Smooth muscle cell (in vitro differentiated cells): ENCODE data around the gene PRMT5. TPM values are rescaled to one million over a fixed set of nuclear protein-coding genes. Genes with fewer than 3 reads are reported as not detected.

Experiments used
- DNase-seq: peaks from one replicate; lab custom pipeline; 2025; ENCODE audit not compliant: unreplicated experiment; lab: John Stamatoyannopoulos, UW
- H2AFZ ChIP-seq: fragments of 200-600 bp; sonication (generic); 2 replicates; pipeline ENCODE4 v1.6.0; 2016; ENCODE audit warnings: antibody characterized with exemption, low read depth, mild to moderate bottlenecking
- H3F3A ChIP-seq: fragments of 200-600 bp; sonication (generic); 2 replicates; pipeline ENCODE4 v1.6.0; 2017; ENCODE audit warnings: antibody characterized with exemption, low read depth
- H3K27ac ChIP-seq: fragments of 200-600 bp; sonication (generic); 2 replicates; pipeline ENCODE4 v1.5.1; 2016; ENCODE audit warnings: low read depth, mild to moderate bottlenecking
- H3K27me3 ChIP-seq: fragments of 200-600 bp; sonication (generic); 2 replicates; pipeline ENCODE4 v1.6.1; 2016; ENCODE audit warnings: low read depth, mild to moderate bottlenecking
- H3K36me3 ChIP-seq: fragments of 200-600 bp; sonication (generic); 2 replicates; pipeline ENCODE4 v1.5.1; 2016; ENCODE audit warnings: low read depth
- H3K4me1 ChIP-seq: fragments of 200-600 bp; sonication (generic); 2 replicates; pipeline ENCODE4 v1.5.1; 2016; ENCODE audit warnings: low read depth
- H3K4me2 ChIP-seq: fragments of 200-600 bp; sonication (generic); 2 replicates; pipeline ENCODE4 v1.6.0; 2016; ENCODE audit warnings: mild to moderate bottlenecking
- H3K4me3 ChIP-seq: fragments of 200-600 bp; sonication (generic); 2 replicates; pipeline ENCODE4 v1.5.1; 2016; ENCODE audit warnings: mild to moderate bottlenecking
- H3K79me2 ChIP-seq: fragments of 200-600 bp; sonication (generic); 2 replicates; pipeline ENCODE4 v1.6.0; 2016; ENCODE audit warnings: low read depth, mild to moderate bottlenecking
- H3K9ac ChIP-seq: fragments of 200-600 bp; sonication (generic); 2 replicates; pipeline ENCODE4 v1.6.0; 2016; ENCODE audit warnings: low read depth
- H3K9me3 ChIP-seq: fragments of 200-600 bp; sonication (generic); replicated peaks from 2 replicates; pipeline ENCODE4 v1.5.1; 2016; ENCODE audit warnings: low read depth
- H4K20me1 ChIP-seq: fragments of 200-600 bp; sonication (generic); 2 replicates; pipeline ENCODE4 v1.6.0; 2016; ENCODE audit warnings: low read depth
- WGBS: methylation state at CpG from one replicate; pipeline ENCODE4 v1.1.7; 2016; ENCODE audit warnings: low lambda C conversion rate; 5-methylcytosine and 5-hydroxymethylcytosine counted together
- polyA plus RNA-seq: library from polyadenylated mRNA; unstranded; fragments of >200 nt; fragmentation: Nextera tagmentation; extraction: Ambion mirVana; gene quantifications from 2 replicates; pipeline ENCODE4 v1.2.1, GENCODE V29; 2016
- total RNA-seq: library from RNA; depleted of rRNA; stranded (reverse); fragments of >200 nt; gene quantifications from 2 replicates; pipeline ENCODE4 v1.2.3, GENCODE V29; 2014
- TF ChIP-seq, protein P1 (sequence below): fragments of 200-600 bp; sonication (generic); IDR thresholded peaks from 2 replicates; pipeline ENCODE4 v1.5.1; 2017; ENCODE audit warnings: borderline replicate concordance, mild to moderate bottlenecking, antibody characterized with exemption; ENCODE audit not compliant: insufficient read depth, poor library complexity, severe bottlenecking

The PRMT5 gene
- total and polyA plus RNA-seq, 2 experiments from 2014 or later, result 50.3 to 80.0 TPM

DNA sequence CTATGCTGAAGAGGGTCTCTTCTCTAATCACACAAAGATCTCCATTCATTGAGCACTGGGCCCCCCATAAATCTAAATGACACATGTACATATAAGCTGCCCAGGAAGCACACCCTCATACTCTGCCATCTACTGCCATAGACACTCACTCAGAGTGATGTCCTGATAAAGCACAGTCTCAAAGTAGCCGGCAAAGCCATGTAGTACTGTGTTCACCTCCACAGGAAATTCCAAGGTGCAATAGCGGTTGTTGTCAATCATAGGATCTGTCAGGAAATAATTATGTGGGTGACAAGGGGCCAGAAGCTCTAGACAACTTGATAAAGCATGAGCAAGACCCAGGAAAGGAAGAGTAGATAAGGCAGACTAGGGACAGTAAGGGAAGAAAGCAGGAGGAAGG lies 6.9 kb downstream of the PRMT5 start:
- TF ChIP-seq, protein P1, sequence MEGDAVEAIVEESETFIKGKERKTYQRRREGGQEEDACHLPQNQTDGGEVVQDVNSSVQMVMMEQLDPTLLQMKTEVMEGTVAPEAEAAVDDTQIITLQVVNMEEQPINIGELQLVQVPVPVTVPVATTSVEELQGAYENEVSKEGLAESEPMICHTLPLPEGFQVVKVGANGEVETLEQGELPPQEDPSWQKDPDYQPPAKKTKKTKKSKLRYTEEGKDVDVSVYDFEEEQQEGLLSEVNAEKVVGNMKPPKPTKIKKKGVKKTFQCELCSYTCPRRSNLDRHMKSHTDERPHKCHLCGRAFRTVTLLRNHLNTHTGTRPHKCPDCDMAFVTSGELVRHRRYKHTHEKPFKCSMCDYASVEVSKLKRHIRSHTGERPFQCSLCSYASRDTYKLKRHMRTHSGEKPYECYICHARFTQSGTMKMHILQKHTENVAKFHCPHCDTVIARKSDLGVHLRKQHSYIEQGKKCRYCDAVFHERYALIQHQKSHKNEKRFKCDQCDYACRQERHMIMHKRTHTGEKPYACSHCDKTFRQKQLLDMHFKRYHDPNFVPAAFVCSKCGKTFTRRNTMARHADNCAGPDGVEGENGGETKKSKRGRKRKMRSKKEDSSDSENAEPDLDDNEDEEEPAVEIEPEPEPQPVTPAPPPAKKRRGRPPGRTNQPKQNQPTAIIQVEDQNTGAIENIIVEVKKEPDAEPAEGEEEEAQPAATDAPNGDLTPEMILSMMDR, result no peak
- peak overlapping the region; percentile 52 for H3K27ac ChIP-seq
- peaks cover 11% of the 10 kb centered on the region for H3K4me1 ChIP-seq

DNA sequence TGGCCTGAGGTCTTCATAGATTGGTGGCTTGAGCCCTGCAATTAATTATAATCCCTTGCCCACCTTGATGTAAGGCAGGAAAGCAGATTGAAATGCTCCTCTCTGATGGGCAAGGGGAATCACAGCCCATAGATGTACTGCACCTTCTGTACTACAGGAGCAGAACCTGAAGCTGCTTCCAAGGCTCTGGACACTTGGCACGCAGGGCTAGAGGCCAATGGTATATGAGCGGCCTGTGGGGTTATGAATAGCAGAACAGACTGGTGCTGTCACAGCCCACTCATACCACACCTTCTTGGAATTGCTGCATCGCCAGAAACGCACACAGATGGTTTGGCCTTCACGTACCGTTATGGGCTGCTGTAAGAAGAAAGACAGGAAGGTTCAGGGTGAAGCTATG lies 8.5 kb downstream of the PRMT5 start:
- H4K20me1 ChIP-seq, result no peaks in the 10 kb centered on the region
- TF ChIP-seq, protein P1, result no peak
- H3K79me2 ChIP-seq, result peaks cover 29% of the 10 kb centered on the region
- no peak overlapping the region for H3K27ac ChIP-seq
- no peaks in the 10 kb centered on the region for H3K27me3 ChIP-seq
- peaks cover 8% of the 10 kb centered on the region for H3F3A ChIP-seq
- no peak overlapping the region for H3K4me3 ChIP-seq
- H3K4me2 ChIP-seq, result no peak overlapping the region
- peaks cover 10% of the 10 kb centered on the region for H3K36me3 ChIP-seq
- peaks cover 13% of the 10 kb centered on the region for H3K4me1 ChIP-seq
- no peak overlapping the region for H2AFZ ChIP-seq
- no peak for DNase-seq
- 97% methylated on average over 6 of the region's 6 CpGs for WGBS
- no peaks in the 10 kb centered on the region for H3K9me3 ChIP-seq
- H3K9ac ChIP-seq, result no peak overlapping the region

More for the DNA sequence above, 6.9 kb downstream of the PRMT5 start:
- no peak overlapping the region for H3K4me3 ChIP-seq
- no peaks in the 10 kb centered on the region for H3K27me3 ChIP-seq
- H3K79me2 ChIP-seq, result peaks cover 16% of the 10 kb centered on the region
- no peaks in the 10 kb centered on the region for H3K9me3 ChIP-seq
- H3K36me3 ChIP-seq, result peaks cover 10% of the 10 kb centered on the region
- 94% methylated on average over 2 of the region's 2 CpGs for WGBS
- H4K20me1 ChIP-seq, result no peaks in the 10 kb centered on the region
- no peak overlapping the region for H3K9ac ChIP-seq
- no peak overlapping the region for H3K4me2 ChIP-seq
- peaks cover 8% of the 10 kb centered on the region for H3F3A ChIP-seq
- no peak for DNase-seq
- H2AFZ ChIP-seq, result no peak overlapping the region

DNA sequence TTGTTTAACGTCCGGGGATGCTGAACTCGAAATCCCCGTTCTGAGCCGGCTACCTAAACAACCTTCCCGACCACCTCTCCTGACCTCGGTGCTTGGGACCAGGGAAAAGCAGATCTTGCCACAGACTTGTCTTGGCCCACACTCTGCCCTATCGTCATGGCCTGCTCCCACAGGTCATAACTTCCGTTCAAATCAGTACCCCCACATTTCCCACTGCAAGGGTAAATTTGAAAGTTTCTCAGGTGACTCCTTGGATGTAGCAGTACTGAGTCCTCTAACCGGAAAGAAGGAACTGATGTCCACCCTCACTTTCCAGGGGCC lies 9.6 kb downstream of the PRMT5 start:
- H3K27me3 ChIP-seq, result no peaks in the 10 kb centered on the region
- peaks cover 13% of the 10 kb centered on the region for H3K4me1 ChIP-seq
- H3K4me2 ChIP-seq, result peak overlapping the region; percentile 83
- DNase-seq, result no peak
- peaks cover 7% of the 10 kb centered on the region for H3K36me3 ChIP-seq
- peak overlapping the region; percentile 88 for H3K27ac ChIP-seq
- peaks cover 39% of the 10 kb centered on the region for H3K79me2 ChIP-seq
- H3F3A ChIP-seq, result peaks cover 8% of the 10 kb centered on the region
- no peaks in the 10 kb centered on the region for H4K20me1 ChIP-seq
- no peaks in the 10 kb centered on the region for H3K9me3 ChIP-seq
- TF ChIP-seq, protein P1, result no peak
- H3K4me3 ChIP-seq, result peak overlapping the region; percentile 42
- peak overlapping the region; percentile 54 for H3K9ac ChIP-seq
- peak overlapping the region; percentile 70 for H2AFZ ChIP-seq
- 28% methylated on average over 10 of the region's 10 CpGs for WGBS

DNA sequence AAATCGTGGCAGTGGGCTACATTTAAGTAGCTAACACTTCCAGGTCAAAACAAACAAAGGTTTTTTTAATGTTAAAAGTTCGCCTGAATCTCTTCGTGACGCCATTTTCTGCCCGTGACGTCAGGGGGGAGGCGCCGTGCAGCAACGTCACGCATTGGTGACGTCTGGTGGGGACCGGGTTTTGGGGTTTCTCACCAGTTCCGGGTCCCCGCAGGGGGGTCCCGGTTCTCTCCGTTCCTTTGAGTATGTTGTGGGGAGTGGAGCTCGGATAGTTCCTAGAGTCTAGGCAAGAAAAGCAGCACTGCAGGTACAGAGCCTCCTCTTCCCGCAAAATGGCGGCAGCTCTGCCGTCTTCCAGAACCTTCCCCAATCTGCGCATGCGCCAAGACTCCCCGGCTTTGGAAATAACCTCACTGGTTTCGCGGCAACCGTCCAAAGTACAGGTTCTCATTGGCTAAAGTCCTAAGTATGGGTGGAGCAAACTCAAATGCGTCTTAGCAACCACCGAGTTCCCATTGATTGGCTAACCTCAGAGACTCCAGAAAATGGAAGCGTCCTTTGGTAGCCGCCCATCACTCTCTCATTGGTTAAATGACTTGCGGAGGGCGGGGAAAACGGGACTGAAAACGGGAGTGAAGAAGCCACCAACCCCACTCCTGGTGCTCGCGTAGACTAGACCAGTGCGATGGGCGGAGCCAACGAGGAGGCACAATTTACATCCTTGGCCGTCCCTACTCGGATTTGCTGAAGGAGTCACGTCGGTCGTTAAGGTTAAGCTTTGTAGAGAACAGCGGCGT lies 10.2 kb downstream of the PRMT5 start, which contains the start of gene RBM23:
Gene RBM23, minus strand, starts transcription at position 346 of the 797 bp plus-strand sequence.
- peak within 1 kb of the TSS; percentile 86 for H3K4me2 ChIP-seq
- no peaks in the 10 kb centered on the region for H3K9me3 ChIP-seq
- DNase-seq, result peak; percentile 98
- TF ChIP-seq, protein P1, result no peak
- peaks cover 7% of the 10 kb centered on the region for H3K36me3 ChIP-seq
- no peaks in the 10 kb centered on the region for H4K20me1 ChIP-seq
- H3K27me3 ChIP-seq, result no peaks in the 10 kb centered on the region
- under 1% methylated on average over 46 of the region's 46 CpGs for WGBS
- H3K9ac ChIP-seq, result peak within 1 kb of the TSS; percentile 97
- H3K27ac ChIP-seq, result peak within 1 kb of the TSS; percentile 99
- H2AFZ ChIP-seq, result peak within 1 kb of the TSS; percentile 70
- peak within 1 kb of the TSS; percentile 77 for H3K4me3 ChIP-seq
- H3K79me2 ChIP-seq, result peaks cover 44% of the 10 kb centered on the region
- peaks cover 13% of the 10 kb centered on the region for H3K4me1 ChIP-seq
- peaks cover 8% of the 10 kb centered on the region for H3F3A ChIP-seq
